Suprapubic skin (tissue), 4 donors: ENCODE data around the gene ABCC1. TPM values are rescaled to one million over a fixed set of nuclear protein-coding genes. Genes with fewer than 3 reads are reported as not detected.

Experiments used
- DNase-seq, 2 donors: peaks; one replicate each; pipeline ENCODE4 v3.0.0-alpha.2; 2019; ENCODE audit warnings: low spot score in 2 of 2
- H3K27ac ChIP-seq: fragments of 200-600 bp; sonication (generic); one replicate; pipeline ENCODE4 v1.5.1; 2019
- H3K27me3 ChIP-seq: fragments of 200-600 bp; sonication (generic); one replicate; pipeline ENCODE4 v1.5.1; 2019
- H3K36me3 ChIP-seq: fragments of 200-600 bp; sonication (generic); one replicate; pipeline ENCODE4 v1.5.1; 2019
- H3K4me1 ChIP-seq: fragments of 200-600 bp; sonication (generic); one replicate; pipeline ENCODE4 v1.5.1; 2019
- H3K4me3 ChIP-seq: fragments of 200-600 bp; sonication (generic); one replicate; pipeline ENCODE4 v1.5.1; 2019; ENCODE audit warnings: mild to moderate bottlenecking
- H3K9me3 ChIP-seq: fragments of 200-600 bp; sonication (generic); one replicate; pipeline ENCODE4 v1.5.1; 2019
- CTCF ChIP-seq, 2 donors: fragments of 200-600 bp in 1 of 2; fragments of 450-650 bp in 1 of 2; sonication (generic) in 1 of 2; IDR thresholded peaks; one replicate each; pipeline ENCODE4 v1.5.1; 2016 to 2019; ENCODE audit warnings: antibody characterized with exemption in 2 of 2, mild to moderate bottlenecking in 1 of 2, moderate library complexity in 1 of 2
- EP300 ChIP-seq: sonication (generic); formaldehyde crosslinking; IDR thresholded peaks from one replicate; pipeline ENCODE4 v1.6.1; 2017; ENCODE audit warnings: antibody characterized with exemption
- POLR2A ChIP-seq, 2 donors: fragments of 450-650 bp; IDR thresholded peaks; one replicate each; pipeline ENCODE4 v1.6.1; 2017; ENCODE audit warnings: antibody characterized with exemption in 2 of 2, mild to moderate bottlenecking in 2 of 2, moderate library complexity in 2 of 2
- POLR2AphosphoS5 ChIP-seq, 3 donors: sonication (generic); formaldehyde crosslinking; IDR thresholded peaks; one replicate each; pipeline ENCODE4 v1.6.1; 2017; ENCODE audit warnings: antibody characterized with exemption in 3 of 3
- WGBS: methylation state at CpG from one replicate; pipeline ENCODE4 v1.1.5; 2018; 5-methylcytosine and 5-hydroxymethylcytosine counted together
- total RNA-seq, 4 donors: library from RNA; depleted of rRNA; stranded (reverse); fragments of >200 nt; gene quantifications; one replicate each; pipeline ENCODE4 v1.1.0, GENCODE V29; 2016

ABCC1 gene
- total RNA-seq, 4 donors from 2014 or later: 22.1 to 37.4 (median 27.2) TPM

GRCh38 chr16:15972046-15972868 is 22.8 kb downstream of the ABCC1 start:
- no peak overlapping the region for H3K4me3 ChIP-seq
- WGBS: 50% methylated on average over 2 of the region's 3 CpGs

GRCh38 chr16:15973421-15973820 is 24.0 kb downstream of the ABCC1 start:
- Histone ChIP-seq H3K4me1 (peaks cover 28% of the 10 kb centered on the region), H3K9me3 (no peaks in the 10 kb centered on the region), H3K36me3 (no peaks in the 10 kb centered on the region), H3K4me3 (no peak overlapping the region), H3K27ac (peak overlapping the region; percentile 89), H3K27me3 (no peaks in the 10 kb centered on the region)
- no peak for DNase-seq
- TF ChIP-seq POLR2AphosphoS5 (IDR thresholded peaks at IDR 0.05) (no peak), POLR2A (IDR thresholded peaks at IDR 0.05) (no peak), CTCF (IDR thresholded peaks at IDR 0.05) (no peak), EP300 (no peak)
- WGBS: 91% methylated on average over 4 of the region's 5 CpGs

More at GRCh38 chr16:15972046-15972868, 22.8 kb downstream of the ABCC1 start:
- H3K27ac ChIP-seq: no peak overlapping the region
- no peaks in the 10 kb centered on the region for H3K36me3 ChIP-seq
- H3K4me1 ChIP-seq: peaks cover 28% of the 10 kb centered on the region
- no peak for DNase-seq
- TF ChIP-seq CTCF (IDR thresholded peaks at IDR 0.05) (no peak), EP300 (no peak), POLR2AphosphoS5 (IDR thresholded peaks at IDR 0.05) (no peak), POLR2A (IDR thresholded peaks at IDR 0.05) (no peak)
- no peaks in the 10 kb centered on the region for H3K27me3 ChIP-seq
- no peaks in the 10 kb centered on the region for H3K9me3 ChIP-seq

- TF ChIP-seq CTCF (IDR thresholded peaks at IDR 0.05): no peak
- no peak for TF ChIP-seq EP300
- TF ChIP-seq POLR2AphosphoS5 (IDR thresholded peaks at IDR 0.05): no peak
- TF ChIP-seq POLR2A (IDR thresholded peaks at IDR 0.05): no peak
- Histone ChIP-seq H3K36me3 (no peaks in the 10 kb centered on the region), H3K27me3 (no peaks in the 10 kb centered on the region), H3K9me3 (no peaks in the 10 kb centered on the region), H3K27ac (peak overlapping the region; percentile 89), H3K4me1 (peaks cover 28% of the 10 kb centered on the region), H3K4me3 (no peak overlapping the region)
- DNase-seq: no peak
- WGBS: 85% methylated on average over 2 of the region's 2 CpGs
These were observed 24.6 kb downstream of the ABCC1 start for GRCh38 chr16:15974057-15974456.

GRCh38 chr16:15975172-15975571 is 25.8 kb downstream of the ABCC1 start:
- TF ChIP-seq POLR2A (IDR thresholded peaks at IDR 0.05) (no peak), POLR2AphosphoS5 (IDR thresholded peaks at IDR 0.05) (peak in 1 of 3 donors; percentile 55)
- WGBS: 76% methylated on average over 5 of the region's 5 CpGs
- H3K4me1 ChIP-seq: peaks cover 30% of the 10 kb centered on the region
- no peak for DNase-seq
- no peaks in the 10 kb centered on the region for H3K36me3 ChIP-seq
- no peaks in the 10 kb centered on the region for H3K9me3 ChIP-seq
- no peaks in the 10 kb centered on the region for H3K27me3 ChIP-seq
- no peak overlapping the region for H3K4me3 ChIP-seq
- H3K27ac ChIP-seq: peak overlapping the region; percentile 89

- peaks cover 31% of the 10 kb centered on the region for H3K4me1 ChIP-seq
- WGBS: 53% methylated on average over 5 of the region's 5 CpGs
- H3K4me3 ChIP-seq: no peak overlapping the region
These were observed 26.9 kb downstream of the ABCC1 start for GRCh38 chr16:15976225-15976812.

More at GRCh38 chr16:15976225-15976812, 26.9 kb downstream of the ABCC1 start:
- no peak for TF ChIP-seq EP300
- TF ChIP-seq POLR2A (IDR thresholded peaks at IDR 0.05): no peak
- no peak for TF ChIP-seq CTCF (IDR thresholded peaks at IDR 0.05)
- no peak for TF ChIP-seq POLR2AphosphoS5 (IDR thresholded peaks at IDR 0.05)
- Histone ChIP-seq H3K36me3 (no peaks in the 10 kb centered on the region), H3K27ac (peak overlapping the region; percentile 89), H3K9me3 (no peaks in the 10 kb centered on the region), H3K27me3 (no peaks in the 10 kb centered on the region)
- no peak for DNase-seq
